NCI-H187 (cell line): Measurements from ENCODE around the gene FDX1.

Experiments
- DNase-seq, 2 experiments: peaks; one replicate each; lab custom pipeline; 2025; lab: John Stamatoyannopoulos, UW

FDX1 gene

GRCh38 chr11:110467556-110467955 is 37.8 kb downstream of the FDX1 start:
- no peak for DNase-seq

GRCh38 chr11:110468121-110468520 is 38.4 kb downstream of the FDX1 start:
- DNase-seq = no peak

DNA sequence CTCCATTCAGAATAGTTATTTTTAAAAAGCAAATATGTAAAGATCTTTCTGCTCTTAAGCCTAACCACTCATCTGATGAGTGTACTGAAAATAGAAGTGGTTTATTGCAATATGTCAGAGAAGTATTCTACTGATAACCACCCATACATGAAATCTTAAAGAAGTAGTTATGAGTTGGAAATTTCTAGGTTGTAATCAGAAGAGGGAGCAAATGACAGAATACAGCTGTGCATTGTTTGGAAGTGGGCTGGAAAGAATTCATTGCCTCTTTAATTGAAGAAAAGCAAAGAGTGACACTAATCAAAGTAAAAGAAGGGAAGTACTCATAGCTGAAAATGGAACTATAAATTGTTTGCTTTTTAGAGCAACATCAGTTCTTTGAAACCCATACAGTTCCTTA is 39.4 kb downstream of the FDX1 start:
- DNase-seq = no peak

DNA sequence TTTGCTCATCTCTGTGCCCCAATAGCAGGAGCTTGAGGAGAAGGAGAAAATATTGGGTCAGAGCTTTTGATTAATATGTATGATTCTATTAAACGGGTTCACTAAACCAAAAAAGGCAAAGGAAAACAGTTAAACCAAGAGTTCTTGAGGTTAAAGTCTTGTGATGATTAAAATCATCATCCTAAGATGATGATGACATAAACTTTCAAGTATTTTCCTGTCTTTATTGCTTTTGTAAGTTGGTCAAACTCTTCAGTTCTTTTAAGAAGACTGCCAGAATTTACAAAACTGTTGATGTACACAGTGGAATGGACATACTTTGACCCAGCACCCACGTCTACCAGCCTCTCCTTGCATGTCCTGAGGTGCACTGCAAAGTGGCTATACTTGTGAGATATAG is 41.0 kb downstream of the FDX1 start:
- no peak for DNase-seq

- DNase-seq = no peak
Observed at GRCh38 chr11:110471371-110471770, 41.6 kb downstream of the FDX1 start.

DNA sequence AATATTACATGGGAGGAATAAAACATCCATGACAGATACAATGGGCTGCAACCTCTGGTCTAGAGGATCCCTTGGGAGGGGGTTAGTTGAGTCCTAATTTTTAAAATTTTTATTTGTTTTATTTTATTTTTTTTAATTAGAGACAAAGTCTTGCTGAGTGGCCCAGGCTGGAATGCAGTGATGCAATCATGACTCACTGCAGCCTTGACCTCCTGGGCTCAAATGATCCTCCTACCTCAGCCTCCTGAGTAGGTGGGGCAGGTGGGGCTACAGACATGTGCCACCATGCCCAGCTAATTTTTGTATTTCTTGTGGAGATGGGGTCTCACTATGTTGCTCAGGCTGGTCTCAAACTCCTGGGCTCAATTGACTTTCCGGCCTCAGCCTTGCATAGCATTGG is 43.1 kb downstream of the FDX1 start:
- DNase-seq = no peak

- no peak for DNase-seq
Observed at GRCh38 chr11:110473706-110474105, 44.0 kb downstream of the FDX1 start.

- DNase-seq = no peak
Observed at GRCh38 chr11:110474578-110474977, 44.8 kb downstream of the FDX1 start.

GRCh38 chr11:110475671-110476070 is 45.9 kb downstream of the FDX1 start:
- no peak for DNase-seq

- no peak for DNase-seq
Observed at GRCh38 chr11:110478410-110478809, 48.7 kb downstream of the FDX1 start.

DNA sequence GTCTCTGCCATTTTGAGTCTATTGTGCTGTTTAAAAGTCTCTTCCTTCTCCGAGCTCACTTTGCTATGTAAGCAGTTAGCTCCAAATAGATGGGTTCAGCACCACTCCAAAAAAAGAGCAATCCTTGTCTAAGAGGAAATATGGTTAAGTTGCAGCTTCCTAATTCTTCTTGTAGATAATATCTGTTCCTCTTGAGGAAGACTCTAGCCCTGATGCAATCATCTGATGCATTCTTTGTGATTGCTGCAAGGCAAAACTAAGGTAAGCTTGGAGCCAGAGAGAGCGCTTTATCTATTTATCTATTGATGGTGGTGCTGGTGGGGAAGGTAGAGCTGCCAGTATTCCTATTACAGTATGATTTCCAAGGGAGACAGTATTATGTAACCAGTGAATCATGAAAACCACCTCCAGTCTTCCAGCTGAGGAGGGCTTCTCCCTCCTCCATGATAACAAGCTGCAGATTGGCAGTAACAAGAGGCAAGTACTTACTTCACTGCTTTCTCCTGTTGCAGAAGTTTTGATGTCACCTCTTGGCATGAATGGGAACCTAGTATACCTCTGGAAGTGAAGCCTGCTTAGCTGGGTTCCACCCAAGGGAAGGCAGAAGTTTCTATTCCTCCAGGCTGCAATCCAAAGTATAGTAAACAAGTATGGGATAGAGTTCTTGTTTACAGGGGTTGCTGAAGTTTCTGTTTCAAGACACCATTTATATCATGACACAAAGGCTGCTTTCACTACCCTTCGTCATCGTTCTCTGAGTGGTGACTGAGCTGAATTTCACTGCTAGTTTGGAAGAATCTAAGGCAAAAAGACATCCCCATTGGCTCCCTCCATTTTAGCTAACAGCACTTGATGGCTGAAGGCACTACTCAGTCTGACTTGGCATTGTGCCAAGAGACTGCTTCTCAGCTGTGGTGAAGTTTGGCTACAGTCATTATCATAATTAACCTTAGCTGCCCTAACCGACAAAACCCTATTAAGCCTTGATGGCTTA is 49.7 kb downstream of the FDX1 start:
- DNase-seq = no peak

- no peak for DNase-seq
Observed at GRCh38 chr11:110481523-110481922, 51.8 kb downstream of the FDX1 start.

GRCh38 chr11:110486156-110486555 is 56.4 kb downstream of the FDX1 start:
- no peak for DNase-seq

GRCh38 chr11:110488446-110488845 is 58.7 kb downstream of the FDX1 start:
- DNase-seq = no peak

DNA sequence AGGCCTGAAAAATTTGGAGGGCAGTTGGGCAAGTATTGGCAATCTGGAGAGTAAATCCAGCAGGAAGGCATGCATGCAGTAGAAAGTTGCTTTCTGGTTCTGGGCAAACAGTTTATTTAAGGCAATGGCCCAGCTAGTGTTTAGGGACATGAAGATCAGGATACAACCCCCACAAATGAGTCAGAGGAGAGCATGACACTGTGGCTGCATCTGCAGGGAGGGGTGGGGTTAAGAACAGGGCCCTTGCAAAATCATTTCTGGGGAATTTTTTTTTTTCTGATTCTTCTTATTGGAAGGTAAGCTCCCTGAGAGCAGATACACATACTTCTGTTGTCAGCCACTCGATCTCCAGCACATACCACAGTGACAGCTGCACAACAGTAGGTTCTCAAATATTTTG is 61.1 kb downstream of the FDX1 start:
- no peak for DNase-seq

DNA sequence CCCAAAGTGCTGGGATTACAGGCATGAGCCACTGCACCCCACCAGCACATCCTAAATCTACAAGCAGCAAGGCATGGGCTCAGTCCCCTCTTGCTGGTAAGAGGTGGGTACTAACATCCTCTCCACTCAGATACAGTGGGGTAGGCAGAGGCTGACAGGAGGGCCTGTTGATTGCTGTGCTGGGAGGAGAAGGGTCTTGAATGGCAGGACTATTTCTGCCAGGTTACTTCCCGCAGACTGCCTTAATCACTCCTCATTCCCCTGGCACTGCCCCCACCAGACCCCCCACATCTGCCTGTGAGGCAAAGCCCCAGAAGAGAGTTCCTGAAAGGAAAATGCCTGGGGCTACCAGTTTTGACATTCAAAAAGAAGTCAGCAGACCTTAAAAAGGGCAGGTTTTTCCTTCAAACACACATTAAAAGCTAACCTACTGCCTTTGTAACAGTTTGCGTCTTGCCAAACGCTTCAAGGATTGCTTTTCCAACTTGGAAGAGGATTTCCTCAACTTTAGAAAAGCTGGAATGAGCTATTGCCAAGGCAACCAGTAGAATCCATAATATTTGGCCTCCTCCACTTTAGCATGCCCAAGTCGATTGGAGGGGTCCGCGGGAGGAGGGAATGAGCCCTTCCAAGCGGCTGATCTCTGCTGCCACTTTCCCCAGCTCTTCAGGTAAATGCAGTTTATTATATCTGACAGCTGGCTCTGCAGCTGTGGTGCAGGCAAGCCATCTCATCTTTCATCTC is 62.0 kb downstream of the FDX1 start:
- peak in 1 of 2 experiments; percentile 29 for DNase-seq

DNA sequence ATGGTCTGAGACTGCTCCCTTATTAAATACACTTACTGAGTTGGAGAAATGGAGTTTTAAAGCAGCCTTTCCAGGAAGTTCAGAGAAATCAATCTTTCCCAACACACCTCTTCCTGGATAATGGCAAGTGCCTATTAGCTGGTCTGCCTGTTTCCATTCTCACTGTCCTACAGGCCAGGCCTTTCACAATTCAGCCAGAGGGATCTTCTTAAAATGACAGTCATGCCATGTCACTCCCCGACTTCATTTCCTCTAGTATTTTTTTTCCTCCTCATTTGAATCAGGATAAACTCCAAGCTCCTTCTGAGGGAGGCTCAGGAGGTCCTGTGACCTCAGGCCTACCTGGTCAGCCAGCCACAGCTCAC is 62.6 kb downstream of the FDX1 start:
- no peak for DNase-seq

- no peak for DNase-seq
Observed at GRCh38 chr11:110493346-110493745, 63.6 kb downstream of the FDX1 start.

- no peak for DNase-seq
Observed at GRCh38 chr11:110497231-110497978, 67.7 kb downstream of the FDX1 start.

DNA sequence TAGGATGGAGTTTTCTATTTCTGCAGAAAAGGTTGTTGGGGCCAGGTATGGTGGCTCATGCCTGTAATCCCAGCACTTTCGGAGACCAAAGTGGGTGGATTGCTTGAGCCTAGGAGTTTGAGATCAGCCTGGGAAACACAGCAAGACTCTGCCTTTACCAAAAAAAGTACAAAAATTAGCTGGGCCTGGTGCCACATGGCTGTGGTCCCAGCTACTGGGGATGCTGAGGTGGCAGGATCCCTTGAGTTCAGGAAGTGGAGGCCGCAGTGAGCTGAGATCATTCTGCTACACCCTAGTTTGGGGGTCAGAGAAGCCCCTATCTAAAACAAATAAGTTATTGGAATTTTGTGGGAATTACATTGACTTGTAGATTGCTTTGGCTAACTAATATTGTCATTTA is 71.7 kb downstream of the FDX1 start:
- no peak for DNase-seq

GRCh38 chr11:110505528-110506284 is 76.0 kb downstream of the FDX1 start:
- no peak for DNase-seq

- DNase-seq = no peak
Observed at GRCh38 chr11:110507328-110507727, 77.6 kb downstream of the FDX1 start.
